ENCODE data around the gene TMEM9. TPM values are rescaled to one million over a fixed set of nuclear protein-coding genes. Genes with fewer than 3 reads are reported as not detected.

TMEM9 gene
- polyA plus RNA-seq, 1 experiment, result 171 TPM

DNA sequence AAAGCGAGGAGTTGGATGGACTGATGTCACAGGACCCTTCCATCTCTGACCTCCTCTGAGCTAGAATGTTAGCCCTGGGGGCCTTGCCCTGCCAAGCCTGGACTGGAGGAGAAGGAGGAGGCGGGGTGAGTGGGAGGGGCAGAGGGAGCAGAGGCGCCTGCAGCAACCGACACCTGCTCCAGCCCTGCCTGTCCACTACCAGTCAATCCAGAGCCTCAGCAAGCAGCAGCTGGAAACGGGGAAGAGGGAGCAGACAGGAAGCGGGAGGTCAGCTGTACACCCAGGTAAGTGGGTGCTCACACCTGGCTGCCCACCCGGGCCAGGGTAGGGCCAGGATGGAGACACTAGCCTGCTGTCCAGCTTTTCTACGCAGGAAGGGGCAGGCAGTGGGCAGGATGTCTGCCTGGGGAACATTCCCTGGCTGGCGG, 36.4 kb upstream of the TMEM9 start, which contains the start of gene IGFN1:
TSS of gene IGFN1 (plus strand) at position 201 of the 428 bp plus-strand sequence. CDS start 2,470 bp downstream, outside the sequence.
- no peaks in the 10 kb centered on the region; the same call in 1 of the 2 replicates for H3K27me3 ChIP-seq (ENCODE audit: control insufficient read depth, insufficient read depth, low read length)
- H3K4me3 ChIP-seq (ENCODE audit: low read depth, low read length), result no peak within 1 kb of the TSS
- CTCF ChIA-PET, result interaction anchor here (0.8 kb wide), 1 partner anchor 151 kb away, joined by 4 read pairs; no protein-coding TSS in a partner anchor
- no peak for DNase-seq (ENCODE audit: low read depth)
- POLR2A ChIA-PET, result no interaction called here
- no peaks in the 10 kb centered on the region for H3K36me3 ChIP-seq (ENCODE audit: control insufficient read depth, insufficient read depth, low read length)
- TF ChIP-seq, protein P1, sequence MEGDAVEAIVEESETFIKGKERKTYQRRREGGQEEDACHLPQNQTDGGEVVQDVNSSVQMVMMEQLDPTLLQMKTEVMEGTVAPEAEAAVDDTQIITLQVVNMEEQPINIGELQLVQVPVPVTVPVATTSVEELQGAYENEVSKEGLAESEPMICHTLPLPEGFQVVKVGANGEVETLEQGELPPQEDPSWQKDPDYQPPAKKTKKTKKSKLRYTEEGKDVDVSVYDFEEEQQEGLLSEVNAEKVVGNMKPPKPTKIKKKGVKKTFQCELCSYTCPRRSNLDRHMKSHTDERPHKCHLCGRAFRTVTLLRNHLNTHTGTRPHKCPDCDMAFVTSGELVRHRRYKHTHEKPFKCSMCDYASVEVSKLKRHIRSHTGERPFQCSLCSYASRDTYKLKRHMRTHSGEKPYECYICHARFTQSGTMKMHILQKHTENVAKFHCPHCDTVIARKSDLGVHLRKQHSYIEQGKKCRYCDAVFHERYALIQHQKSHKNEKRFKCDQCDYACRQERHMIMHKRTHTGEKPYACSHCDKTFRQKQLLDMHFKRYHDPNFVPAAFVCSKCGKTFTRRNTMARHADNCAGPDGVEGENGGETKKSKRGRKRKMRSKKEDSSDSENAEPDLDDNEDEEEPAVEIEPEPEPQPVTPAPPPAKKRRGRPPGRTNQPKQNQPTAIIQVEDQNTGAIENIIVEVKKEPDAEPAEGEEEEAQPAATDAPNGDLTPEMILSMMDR (IDR thresholded peaks at IDR 0.05; ENCODE audit: insufficient read depth, low read depth, low read length), result no peak

DNA sequence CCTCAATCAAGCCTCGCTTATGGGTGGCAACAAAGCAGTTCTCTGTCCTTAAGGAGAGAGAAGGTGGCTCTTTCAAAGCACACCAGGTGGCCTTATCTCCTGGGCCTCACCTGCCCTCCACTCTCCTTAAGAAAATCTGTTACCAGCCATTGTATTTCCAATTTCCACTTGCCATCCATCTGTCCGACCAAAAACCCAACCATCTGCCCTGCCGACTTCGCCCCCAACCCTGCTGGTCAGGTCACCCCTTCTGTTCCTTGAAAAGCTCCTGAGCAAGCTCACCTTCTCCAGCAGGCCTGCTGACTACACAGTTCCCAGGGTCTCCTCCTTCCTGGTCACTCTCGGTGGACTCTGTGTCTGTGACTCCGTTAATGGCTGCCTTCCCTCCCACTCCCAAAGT, 35.7 kb upstream of the TMEM9 start:
- Histone ChIP-seq H3K27me3 (ENCODE audit: control insufficient read depth, insufficient read depth, low read length) (no peaks in the 10 kb centered on the region; the same call in 1 of the 2 replicates), H3K36me3 (ENCODE audit: control insufficient read depth, insufficient read depth, low read length) (no peaks in the 10 kb centered on the region), H3K4me3 (ENCODE audit: low read depth, low read length) (no peak overlapping the region)
- DNase-seq (ENCODE audit: low read depth), result no peak
- CTCF ChIA-PET, result interaction anchor here (0.8 kb wide), 1 partner anchor 150 kb away, joined by 4 read pairs; no protein-coding TSS in a partner anchor
- TF ChIP-seq, protein P1 (IDR thresholded peaks at IDR 0.05; ENCODE audit: insufficient read depth, low read depth, low read length), result no peak
- POLR2A ChIA-PET, result no interaction called here

DNA sequence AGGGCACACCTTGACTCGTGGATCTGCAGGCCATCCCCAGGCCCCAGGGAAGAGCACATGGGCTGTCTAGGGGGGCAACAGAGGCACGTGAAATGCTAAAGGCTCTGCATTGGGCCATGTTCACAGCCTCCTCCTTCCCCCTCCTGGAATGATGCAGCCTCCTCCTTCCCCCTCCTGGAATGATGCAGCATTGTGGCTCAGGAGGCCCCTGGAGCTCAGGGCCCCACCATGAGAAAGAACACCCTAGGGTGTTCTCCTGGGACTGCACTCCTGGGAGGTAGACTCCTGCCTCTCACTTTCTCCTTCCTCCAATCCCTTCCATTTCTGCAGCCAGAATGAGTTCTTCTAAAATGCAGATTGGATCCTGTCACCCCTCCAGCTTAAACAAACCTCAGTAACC, 34.8 kb upstream of the TMEM9 start:
- H3K27me3 ChIP-seq (ENCODE audit: control insufficient read depth, insufficient read depth, low read length), result no peaks in the 10 kb centered on the region; the same call in 1 of the 2 replicates
- ChIA-PET CTCF (no interaction called here), POLR2A (no interaction called here)
- TF ChIP-seq, protein P1 (IDR thresholded peaks at IDR 0.05; ENCODE audit: insufficient read depth, low read depth, low read length), result no peak
- no peak overlapping the region for H3K4me3 ChIP-seq (ENCODE audit: low read depth, low read length)
- H3K36me3 ChIP-seq (ENCODE audit: control insufficient read depth, insufficient read depth, low read length), result no peaks in the 10 kb centered on the region
- no peak for DNase-seq (ENCODE audit: low read depth)

DNA sequence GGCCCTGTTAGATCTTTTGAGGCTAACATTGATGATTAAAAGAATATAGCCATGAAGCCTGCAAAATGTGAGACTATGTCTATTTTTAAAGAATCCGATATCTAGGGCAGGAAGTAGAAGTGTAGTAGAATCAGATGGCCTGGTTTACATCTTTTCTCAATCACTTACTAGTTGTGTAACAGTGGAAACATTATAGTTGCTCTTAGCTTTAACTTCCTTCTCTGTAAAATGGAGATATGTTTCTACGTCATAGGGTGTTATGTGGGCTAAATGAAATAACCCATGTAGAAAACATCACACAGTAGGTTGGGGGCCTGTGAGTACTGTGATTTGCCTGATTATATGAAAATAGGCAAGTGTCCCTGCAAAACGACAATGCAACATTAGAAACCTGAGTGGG, 31.9 kb upstream of the TMEM9 start:
- DNase-seq (ENCODE audit: low read depth), result no peak
- Histone ChIP-seq H3K4me3 (ENCODE audit: low read depth, low read length) (no peak overlapping the region), H3K36me3 (ENCODE audit: control insufficient read depth, insufficient read depth, low read length) (no peaks in the 10 kb centered on the region), H3K27me3 (ENCODE audit: control insufficient read depth, insufficient read depth, low read length) (no peaks in the 10 kb centered on the region; the same call in none of the 2 replicates)
- TF ChIP-seq, protein P1 (IDR thresholded peaks at IDR 0.05; ENCODE audit: insufficient read depth, low read depth, low read length), result no peak
- ChIA-PET CTCF (interaction anchor here (0.7 to 2.5 kb wide), 2 partner anchors 72 to 100 kb away, joined by 3 to 8 read pairs; no protein-coding TSS in a partner anchor), POLR2A (no interaction called here)

DNA sequence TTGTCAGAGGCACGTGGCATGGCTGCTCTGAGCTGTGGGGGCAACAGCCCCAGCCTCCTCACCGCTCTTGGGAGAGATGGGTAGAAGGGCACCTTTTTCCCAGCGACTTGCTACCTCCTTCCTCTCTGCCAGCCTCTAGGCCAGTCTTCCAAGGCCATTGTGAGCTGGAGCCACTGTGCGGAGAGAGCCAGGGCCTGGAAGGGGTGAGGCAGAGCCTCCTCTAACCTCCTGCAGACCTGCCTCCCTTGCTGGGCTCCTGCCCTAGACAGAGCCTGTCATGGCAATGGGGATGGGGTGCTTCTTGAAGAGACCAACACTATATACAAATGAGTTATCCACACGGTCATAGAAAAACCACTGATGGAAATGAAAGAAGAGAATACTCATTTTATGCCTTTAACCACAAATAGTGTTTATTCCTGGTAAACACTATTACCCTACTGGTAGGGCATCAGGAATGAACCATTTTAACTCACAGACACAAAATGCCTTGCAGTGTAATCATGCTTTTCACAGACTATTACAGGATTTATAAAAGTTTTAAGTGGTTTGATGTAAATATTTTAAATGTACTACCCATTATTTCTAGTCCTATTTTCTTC, 31.4 kb upstream of the TMEM9 start:
- Histone ChIP-seq H3K4me3 (ENCODE audit: low read depth, low read length) (no peak overlapping the region), H3K27me3 (ENCODE audit: control insufficient read depth, insufficient read depth, low read length) (no peaks in the 10 kb centered on the region; the same call in none of the 2 replicates), H3K36me3 (ENCODE audit: control insufficient read depth, insufficient read depth, low read length) (no peaks in the 10 kb centered on the region)
- no peak for DNase-seq (ENCODE audit: low read depth)
- ChIA-PET CTCF (interaction anchor here (0.7 to 2.1 kb wide), 7 partner anchors 9 to 214 kb away, joined by 3 to 7 read pairs (median 4); no protein-coding TSS in a partner anchor), POLR2A (no interaction called here)
- TF ChIP-seq, protein P1 (IDR thresholded peaks at IDR 0.05; ENCODE audit: insufficient read depth, low read depth, low read length), result no peak
